ENCODE data around the gene AUP1.
"Not testable (repeated sequence)": the region's sequence is repeated elsewhere in the genome, so short reads cannot be mapped to it uniquely, and the experiment has no call there.

AUP1 gene

DNA sequence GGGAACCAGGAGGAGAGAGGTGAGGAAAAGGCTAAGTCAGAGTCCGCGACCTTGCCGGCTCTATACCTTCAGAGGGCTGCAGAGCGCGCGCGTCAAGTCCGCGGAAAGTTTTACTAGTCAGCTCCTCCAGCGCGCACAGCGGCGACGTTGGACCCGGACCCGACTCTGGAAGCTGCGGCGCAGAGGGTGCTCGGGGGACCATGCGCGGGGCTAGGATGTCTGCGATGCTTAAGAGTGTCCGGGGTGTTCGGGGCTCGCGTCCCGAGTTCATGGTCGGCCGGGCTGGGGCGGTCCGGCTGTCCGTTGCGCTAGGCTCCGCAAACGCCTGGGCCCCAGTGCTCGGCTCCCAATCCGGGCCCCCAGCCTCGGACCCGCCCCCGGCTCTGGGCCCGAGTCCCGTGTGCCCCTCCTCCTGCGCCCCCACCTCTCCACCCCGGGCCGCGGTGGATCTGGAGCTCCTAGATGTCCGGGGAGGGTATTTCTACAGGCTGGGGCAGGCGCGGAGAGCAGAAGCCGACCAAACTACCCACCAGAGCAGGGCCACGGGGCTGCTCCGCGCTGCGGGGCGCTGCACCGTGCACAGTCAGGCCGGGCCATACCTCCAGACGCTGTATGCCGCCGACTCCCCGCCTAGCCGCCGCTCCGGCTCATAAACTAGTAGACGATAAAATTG, 30.1 kb downstream of the AUP1 start, which contains the start of gene LBX2:
LBX2 (minus strand) TSS at position 337 of the 673 bp plus-strand sequence; CDS start at position 271, 66 bp downstream.
- peak in 1 of 4 experiments; percentile 31 for DNase-seq (ENCODE audit: low read depth in 4 of 4, low spot score in 1 of 4)

DNA sequence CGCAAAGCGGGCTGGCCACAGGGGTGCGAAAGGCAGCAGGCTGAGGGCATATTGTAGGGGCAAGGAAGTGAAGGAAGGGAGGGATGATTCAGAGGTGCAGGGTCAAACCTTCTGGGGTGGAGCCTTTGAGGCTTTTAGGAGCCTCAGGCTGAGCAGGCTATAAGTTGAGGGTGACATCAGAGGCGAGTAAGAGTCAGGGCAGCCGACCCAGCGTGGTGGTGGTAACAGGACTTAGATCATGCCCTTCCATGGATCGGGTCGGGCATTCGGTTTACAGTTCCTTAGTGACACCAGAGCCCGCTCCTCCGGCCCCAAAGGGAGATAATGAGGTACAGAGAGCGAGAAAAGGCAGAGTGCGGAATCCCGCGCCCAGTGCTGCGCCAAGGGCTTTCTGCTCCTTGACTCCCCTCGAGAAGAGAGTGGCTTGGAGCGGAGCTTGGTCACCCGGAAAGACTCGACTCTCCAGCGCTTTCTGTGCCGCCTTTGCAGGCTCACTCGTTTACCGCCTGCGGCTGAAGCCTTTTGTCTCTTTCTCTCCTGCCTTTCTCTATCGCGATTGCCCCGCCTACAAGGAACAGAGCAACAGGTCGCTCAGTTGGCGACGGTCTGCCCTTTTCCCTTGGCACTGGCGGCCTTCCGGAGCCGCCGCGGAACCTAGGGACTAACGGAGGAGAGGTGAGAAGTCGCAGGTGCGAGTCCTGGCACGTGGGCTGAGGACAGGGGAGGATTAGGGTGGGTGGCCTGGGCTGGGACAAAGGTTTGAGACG, 30.8 kb downstream of the AUP1 start:
- DNase-seq (ENCODE audit: low read depth in 4 of 4, low spot score in 1 of 4): peak in 1 of 4 experiments; percentile 19

DNA sequence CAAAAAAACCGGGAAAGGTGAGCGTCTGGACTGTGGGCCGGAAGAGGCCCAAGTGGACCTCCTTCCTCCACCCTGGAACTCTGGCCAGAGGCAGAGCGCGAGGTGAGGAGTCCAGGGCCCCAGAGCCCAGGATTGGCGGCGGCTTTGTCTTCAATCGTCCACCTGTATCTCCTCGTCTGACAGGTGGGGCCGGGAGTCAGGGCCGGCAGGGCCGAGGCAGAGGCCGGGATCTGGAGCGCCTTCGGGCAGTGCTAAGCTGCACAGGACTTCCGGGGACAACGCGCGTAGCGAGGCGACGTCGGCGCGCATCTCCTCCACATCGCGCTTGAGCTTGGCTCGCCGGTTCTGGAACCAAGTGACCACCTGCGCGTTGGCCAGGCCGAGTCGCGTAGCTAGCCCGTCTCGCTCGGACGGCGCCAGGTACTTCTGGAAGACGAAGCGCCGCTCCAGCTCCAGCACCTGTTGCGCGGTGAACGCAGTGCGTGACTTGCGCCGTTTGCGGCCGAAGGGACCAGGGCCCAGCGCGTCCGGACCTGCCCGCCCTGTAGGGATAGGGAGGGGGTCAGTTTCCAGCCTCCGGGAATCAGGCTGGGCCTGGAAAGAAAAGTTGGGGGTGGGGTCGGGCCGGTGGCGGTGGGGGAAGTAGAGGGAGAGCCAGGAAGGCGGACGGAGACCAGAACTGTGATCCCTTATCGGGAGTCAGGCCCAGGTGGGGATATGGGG, 31.6 kb downstream of the AUP1 start:
- no peak for DNase-seq (ENCODE audit: low read depth in 4 of 4, low spot score in 1 of 4)

DNA sequence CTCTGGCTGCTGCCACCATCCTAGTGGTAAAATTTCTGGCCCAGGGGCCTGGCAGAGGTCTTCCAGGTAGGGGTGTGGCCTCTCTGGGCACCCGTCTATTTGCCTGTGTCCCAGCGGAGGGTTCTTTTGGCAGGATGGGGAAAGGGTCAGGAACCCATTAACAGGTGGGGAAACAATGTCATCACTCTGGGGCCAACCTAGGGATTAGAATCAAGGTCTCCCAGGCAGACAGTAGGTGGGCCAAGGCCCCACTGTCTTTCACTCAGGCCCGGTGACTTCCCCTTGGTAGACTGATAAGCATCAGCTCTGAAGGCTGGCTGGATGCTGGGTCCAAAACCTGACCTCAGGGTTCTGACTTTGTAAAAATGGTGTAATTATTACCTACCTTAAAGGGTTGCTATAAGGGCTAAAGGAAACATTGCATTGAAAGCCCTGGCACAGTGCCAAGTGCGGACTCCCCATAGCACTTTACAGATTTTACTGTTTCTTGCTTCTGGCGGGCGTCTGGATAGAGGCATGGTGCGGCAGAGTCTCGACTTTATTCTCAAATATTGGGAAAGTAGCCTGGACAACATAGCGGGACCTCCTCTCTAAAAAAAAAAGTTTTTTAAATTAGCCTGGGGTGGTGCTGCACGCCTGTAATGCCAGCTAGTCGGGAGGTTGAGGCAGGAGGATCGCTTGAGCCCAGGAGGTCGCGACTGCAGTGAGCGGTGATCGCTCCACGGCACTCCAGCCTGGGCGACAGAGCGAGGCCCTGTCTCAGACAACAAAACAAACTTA, 32.3 kb downstream of the AUP1 start:
- no peak for DNase-seq (ENCODE audit: low read depth in 4 of 4, low spot score in 1 of 4)

DNA sequence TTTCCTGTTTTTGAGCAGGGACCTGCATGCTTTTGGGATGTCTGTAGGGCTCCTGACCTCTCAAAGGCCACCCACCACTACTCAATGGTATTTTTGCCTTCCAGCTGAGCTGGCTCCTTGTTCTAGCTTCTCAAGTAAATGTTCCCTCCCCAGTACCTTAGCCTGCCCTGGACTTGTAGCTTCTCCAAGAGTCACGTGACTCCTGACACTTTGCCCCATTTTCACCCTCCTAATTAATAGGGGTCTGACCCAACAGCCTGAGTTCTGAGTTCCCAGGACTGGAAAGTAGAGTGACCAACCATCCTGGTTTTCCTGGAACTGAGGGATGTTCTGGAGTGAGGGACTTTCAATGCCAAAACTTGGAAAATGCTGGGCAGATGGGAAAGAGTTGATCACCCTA, 34.1 kb downstream of the AUP1 start:
- DNase-seq (ENCODE audit: low read depth in 4 of 4, low spot score in 1 of 4): no peak

DNA sequence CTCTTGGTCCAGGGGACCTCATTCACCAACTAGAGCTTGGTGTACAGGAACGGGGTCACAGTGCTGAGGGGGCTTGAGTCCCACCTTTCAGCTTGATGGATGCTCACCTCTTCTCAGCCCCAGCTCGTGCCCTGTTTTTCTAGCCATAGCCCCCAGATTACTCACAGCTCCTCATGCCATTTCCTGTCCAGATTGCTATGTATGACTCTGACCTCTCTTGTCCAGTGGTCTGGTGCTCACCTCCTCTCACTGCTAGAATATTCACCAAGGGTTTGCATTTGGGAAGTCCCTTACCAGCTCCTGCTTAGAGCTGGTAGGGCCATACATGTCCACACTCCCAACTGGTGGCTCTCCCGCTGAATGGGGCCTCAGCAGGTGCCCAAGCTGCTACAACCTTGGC, 36.0 kb downstream of the AUP1 start:
- no peak for DNase-seq (ENCODE audit: low read depth in 4 of 4, low spot score in 1 of 4)

DNA sequence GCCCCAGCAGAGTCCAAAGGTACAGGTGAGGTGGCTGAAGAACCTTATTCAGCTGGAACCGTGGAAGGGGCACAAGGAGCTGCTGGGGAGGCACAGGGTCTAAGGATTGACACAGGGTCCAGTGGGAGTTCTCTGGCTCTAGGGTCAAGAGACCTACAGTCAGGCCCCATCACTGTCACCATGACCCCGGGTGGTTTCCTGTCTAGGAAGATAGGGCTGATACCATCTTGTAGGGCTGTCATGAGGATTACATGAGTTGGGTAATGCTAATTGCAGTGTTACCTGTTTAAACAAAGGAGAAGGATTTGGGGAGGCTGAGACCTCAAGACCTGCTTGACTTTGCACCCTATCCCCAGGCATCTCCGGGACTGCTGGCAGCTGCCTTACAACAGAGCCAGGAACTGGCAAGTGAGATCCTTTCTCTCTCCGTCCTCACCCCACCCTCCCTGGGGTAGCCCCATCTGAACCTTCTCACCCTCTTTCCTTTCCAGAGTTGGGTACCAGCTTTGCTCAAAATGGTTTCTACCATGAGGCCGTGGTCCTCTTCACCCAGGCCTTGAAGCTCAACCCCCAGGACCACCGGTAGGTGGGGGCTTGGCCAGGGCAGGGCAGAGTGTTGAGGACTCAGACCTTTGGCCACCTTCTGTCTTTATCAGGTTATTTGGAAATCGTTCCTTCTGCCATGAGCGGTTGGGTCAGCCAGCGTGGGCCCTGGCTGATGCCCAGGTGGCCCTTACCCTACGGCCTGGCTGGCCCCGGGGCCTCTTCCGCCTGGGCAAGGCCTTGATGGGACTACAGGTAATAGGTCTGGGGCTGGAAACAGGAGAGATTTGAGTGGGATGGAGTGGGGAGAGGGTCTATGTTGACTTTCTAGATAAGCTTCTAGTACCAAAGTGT, 37.6 kb downstream of the AUP1 start:
- DNase-seq (ENCODE audit: low read depth in 4 of 4, low spot score in 1 of 4): no peak

DNA sequence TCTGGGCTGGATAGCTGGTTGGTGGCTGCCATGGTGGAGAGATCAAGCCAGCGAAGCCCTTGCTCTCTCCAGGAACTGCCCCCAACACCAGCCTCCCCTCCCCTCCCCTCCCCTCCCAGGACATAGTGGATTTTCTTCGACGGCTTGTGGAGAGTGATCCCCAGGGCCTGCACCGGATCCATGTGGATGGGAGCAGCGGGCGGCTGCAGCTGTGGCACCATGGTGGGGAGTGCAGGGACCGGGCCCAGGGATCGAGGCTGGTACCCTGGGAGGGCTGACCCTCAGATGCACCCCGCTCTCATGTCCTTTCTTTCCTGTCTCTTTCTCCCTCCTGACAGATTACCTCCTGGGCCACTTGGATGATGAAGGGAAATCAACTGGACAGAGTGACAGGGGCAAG, 39.6 kb downstream of the AUP1 start:
- DNase-seq (ENCODE audit: low read depth in 4 of 4, low spot score in 1 of 4): no peak

DNA sequence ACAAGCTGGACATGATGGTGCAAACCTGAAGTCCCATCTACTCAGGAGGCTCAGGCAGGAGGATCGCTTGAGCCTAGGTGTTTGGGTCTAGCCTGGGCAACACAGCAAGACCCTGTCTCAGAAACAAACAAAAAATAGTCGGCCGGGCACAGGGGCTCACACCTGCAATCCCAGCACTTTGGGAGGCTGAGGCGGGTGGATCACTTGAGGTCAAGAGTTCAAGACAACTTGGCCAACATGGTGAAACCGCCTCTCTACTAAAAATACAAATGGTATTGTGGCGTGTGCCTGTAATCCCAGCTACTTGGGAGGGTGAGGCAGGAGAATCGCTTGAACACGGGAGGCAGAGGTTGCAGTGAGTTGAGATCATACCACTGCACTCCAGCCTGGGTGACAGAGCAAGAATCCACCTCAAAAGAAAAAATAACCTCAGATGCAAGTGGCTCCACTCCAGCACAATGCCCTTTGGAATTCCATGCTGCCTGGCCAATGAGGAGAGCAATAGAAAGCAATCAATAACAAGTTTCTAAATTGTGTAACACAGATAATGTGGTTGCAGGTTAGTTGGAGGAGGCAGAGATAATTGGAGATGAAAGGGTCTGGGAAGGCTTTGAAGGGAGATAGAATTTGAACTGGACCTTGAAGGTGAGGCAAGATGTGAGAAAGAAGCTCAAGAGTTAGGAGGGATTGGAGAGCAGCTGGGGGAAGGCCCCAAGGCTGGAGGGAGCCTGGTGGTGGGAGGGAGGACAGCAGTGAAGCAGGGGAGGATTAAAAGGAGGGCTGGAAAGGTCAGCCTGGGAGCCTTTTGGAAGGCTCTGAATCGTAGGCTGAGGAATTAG, 40.6 kb downstream of the AUP1 start:
- no peak for DNase-seq (ENCODE audit: low read depth in 4 of 4, low spot score in 1 of 4)

DNA sequence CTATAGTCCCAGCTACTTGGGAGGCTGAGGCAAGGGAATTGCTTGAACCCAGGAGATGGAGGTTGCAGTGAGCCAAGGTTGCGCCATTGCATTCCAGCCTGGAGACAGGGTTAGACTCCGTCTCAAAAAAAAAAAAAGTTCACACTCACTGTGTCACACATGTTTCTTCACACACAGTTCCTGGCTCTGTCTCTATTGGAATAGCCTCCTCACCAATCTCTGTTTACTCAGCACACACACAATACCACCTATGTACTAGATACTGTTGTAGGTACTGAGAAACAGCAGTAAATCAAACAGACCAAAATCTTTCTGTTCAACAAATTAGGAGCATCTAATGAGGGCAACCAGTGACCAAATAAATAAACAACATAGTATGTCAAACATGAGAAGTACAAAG, 43.4 kb downstream of the AUP1 start:
- DNase-seq (ENCODE audit: low read depth in 4 of 4, low spot score in 1 of 4): no peak

DNA sequence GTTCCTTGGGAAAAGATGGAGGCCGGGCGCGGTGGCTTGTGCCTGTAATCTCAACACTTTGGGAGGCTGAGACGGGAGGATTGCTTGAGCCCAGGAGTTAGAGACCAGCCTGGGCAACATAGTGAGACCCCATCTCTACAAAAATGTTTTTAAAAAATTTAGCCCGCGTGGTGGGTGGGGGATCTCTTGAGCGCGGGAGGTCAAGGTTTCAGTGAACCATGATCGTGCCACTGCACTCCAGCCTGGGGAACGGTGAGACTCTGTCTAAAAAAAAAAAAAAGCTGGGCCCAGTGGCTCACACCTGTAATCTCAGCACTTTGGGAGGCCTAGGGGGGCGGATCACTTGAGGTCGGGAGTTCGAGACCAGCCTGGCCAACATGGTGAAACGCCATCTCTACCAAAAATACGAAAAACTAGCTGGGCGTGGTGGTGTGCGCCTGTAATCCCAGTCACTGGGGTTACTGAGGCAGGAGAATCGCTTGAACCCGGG, 45.8 kb downstream of the AUP1 start:
- DNase-seq (ENCODE audit: low read depth in 4 of 4, low spot score in 1 of 4): not testable (repeated sequence)

DNA sequence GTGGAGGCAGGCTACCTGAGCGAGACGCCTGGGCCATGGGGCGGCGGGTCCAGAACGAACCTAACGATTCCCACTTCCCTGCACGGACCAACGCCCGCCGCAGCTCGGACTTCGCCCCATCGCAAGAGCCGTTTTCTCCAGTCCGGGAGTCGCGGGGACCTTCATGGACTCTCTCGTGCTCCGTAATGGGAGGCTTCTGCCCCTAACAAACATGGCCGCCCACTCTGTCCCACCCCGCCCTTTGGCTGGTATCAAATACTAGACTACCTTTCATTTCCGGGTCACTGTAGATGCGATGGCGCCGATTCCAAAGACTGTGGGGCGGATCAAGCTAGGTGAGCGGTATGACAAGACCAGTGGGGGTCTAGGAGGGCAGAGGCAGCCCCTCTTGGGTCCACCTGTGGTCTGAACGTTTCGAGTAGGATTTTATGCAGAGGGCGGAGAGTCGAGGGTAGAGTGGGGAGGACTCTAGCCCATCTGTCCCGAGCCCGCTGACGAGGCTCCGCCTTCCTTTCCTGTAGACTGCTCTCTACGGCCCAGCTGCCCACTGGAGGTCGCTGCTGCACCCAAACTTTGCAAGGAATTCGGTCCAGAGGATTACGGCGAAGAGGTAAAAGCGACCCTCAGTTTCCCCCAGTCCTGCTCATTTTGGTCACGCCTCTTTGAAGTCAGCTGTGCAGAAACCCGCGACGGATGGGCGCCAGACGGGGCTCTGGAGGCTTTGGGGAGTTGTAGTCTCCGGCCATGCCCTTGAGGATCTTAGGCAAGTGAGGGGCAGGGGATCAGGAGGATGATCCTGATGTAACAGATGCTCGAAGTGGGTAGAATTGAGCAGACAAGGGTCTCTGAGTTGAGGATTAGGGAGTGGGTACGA, 46.5 kb downstream of the AUP1 start, which contains the start of the genes CCDC142 and TTC31:
CCDC142 (minus strand) TSS at position 198 of the 874 bp plus-strand sequence; CDS start at position 37, 161 bp downstream.
TTC31 (plus strand) TSS at position 281 of the 874 bp plus-strand sequence; CDS start at position 296, 15 bp downstream.
- DNase-seq (ENCODE audit: low read depth in 4 of 4, low spot score in 1 of 4): peak; percentile 81 to 91 (median 84)

DNA sequence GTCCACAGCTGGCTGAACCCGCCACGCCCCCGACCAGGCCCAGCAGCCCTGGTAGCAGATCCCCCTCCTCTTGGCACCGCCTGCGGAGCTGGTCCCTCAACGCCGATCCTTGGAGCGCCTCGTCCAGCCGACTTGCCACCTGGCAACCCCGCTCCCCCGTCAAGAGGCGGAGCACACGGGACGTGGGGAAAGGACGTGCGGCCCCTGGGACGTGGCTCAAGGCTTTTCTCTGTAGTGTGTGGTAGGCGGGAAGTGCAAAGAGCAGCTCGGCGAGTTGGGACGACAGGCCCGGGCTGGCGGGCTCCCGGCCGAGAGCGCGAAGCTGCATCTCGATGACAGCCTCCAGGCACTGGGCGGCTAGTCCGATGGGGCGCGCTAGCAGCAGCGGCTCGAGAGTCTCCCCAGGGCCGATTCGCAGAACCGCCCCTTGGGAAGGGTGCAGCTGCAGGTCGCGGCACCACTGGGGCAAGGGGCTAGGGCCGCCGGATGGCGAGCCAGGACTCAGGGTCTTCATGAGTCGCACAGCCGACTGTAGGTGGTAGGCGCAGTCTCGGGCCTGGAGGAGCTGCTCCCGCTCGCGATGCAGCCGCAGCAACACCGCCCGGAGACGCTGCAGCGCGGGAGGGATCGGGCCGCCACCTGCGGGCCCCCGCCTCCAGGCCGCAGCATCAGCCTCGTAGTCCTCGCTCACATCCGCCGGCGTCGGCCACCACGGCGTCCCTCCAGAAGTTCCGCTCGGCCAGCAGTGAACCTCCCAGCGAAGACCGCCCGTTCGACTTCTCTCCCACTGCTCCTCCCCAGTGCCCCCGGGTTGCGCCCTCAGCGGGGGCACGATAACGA, 47.3 kb downstream of the AUP1 start:
- DNase-seq (ENCODE audit: low read depth in 4 of 4, low spot score in 1 of 4): no peak

DNA sequence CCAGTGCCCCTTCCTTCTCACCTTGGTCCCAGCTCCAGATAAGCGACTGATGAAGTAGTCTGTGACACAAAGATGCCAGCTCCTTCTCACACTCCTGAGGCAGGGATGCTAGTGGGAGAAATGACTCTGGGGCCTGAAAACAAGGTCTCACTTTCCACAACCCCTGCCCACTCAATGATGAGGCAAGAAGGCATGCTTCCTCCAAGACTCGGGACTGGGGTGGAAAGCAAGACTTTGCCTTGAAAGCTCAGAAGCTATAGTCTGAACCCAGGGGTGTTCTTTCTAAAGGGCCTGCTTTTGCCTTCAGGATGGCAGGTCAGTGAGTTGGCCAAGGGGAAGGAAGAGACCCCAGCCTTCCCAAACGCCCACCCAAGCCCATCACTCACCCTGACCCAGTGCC, 48.1 kb downstream of the AUP1 start:
- DNase-seq (ENCODE audit: low read depth in 4 of 4, low spot score in 1 of 4): no peak
